Common myeloid progenitor, CD34-positive (primary cell): ENCODE measurements around the gene MUC20.
"Not testable (repeated sequence)": the region's sequence is repeated elsewhere in the genome, so short reads cannot be mapped to it uniquely, and the experiment has no call there.

Experiments used
- CTCF ChIA-PET: fragments of 350-600 bp; sonication (Branson Sonifier 250); formaldehyde crosslinking; loops from one replicate; lab custom pipeline; 2021; ENCODE audit warnings: antibody characterized with exemption; lab: Charles Lee
- POLR2A ChIA-PET: fragments of 350-600 bp; sonication (Branson Sonifier 250); formaldehyde crosslinking; loops from one replicate; lab custom pipeline; 2021; ENCODE audit warnings: antibody characterized with exemption; lab: Charles Lee
- DNase-seq, 3 donors: peaks; one replicate each; pipeline versions ENCODE4 v3.0.0 to v3.0.0-alpha.2; 2013
- H3K27ac ChIP-seq, 2 experiments: 1 replicate in 1 of 2; 2 replicates in 1 of 2; pipeline ENCODE4 v1.7.0; 2013; ENCODE audit warnings: inconsistent platforms in 2 of 2, low read length in 2 of 2, mild to moderate bottlenecking in 2 of 2, low read depth in 1 of 2, moderate library complexity in 1 of 2; ENCODE audit not compliant: severe bottlenecking in 2 of 2, insufficient read depth in 1 of 2, poor library complexity in 1 of 2
- H3K27me3 ChIP-seq, 5 experiments: replicated peaks in 2 of 5; 1 replicate in 3 of 5; 2 replicates in 2 of 5; pipeline versions ENCODE4 v1.6.1 to v1.7.0; 2013; ENCODE audit warnings: low read length in 4 of 5, mild to moderate bottlenecking in 2 of 5, moderate library complexity in 2 of 5, inconsistent platforms in 1 of 5; ENCODE audit not compliant: insufficient read depth in 5 of 5, control insufficient read depth in 4 of 5
- H3K36me3 ChIP-seq, 4 experiments: 1 replicate in 2 of 4; 2 replicates in 2 of 4; pipeline versions ENCODE4 v1.6.1 to v1.7.0; 2013; ENCODE audit warnings: low read length in 3 of 4, control low read depth in 1 of 4, mild to moderate bottlenecking in 1 of 4; ENCODE audit not compliant: control insufficient read depth in 4 of 4, insufficient read depth in 4 of 4
- H3K4me1 ChIP-seq, 4 experiments: 1 replicate in 3 of 4; 2 replicates in 1 of 4; pipeline versions ENCODE4 v1.6.1 to v1.7.1; 2013; ENCODE audit warnings: low read length in 3 of 4, mild to moderate bottlenecking in 3 of 4, control low read depth in 1 of 4, inconsistent platforms in 1 of 4, moderate library complexity in 1 of 4; ENCODE audit not compliant: control insufficient read depth in 4 of 4, insufficient read depth in 4 of 4; ENCODE audit errors: control extremely low read depth in 1 of 4
- H3K4me3 ChIP-seq, 7 experiments: 1 replicate in 4 of 7; 2 replicates in 3 of 7; pipeline versions ENCODE4 v1.5.1 to v1.7.0; 2013; ENCODE audit warnings: mild to moderate bottlenecking in 7 of 7, low read length in 6 of 7, moderate library complexity in 6 of 7, inconsistent platforms in 2 of 7, low read depth in 2 of 7, control low read depth in 1 of 7; ENCODE audit not compliant: insufficient read depth in 4 of 7, control insufficient read depth in 1 of 7; ENCODE audit errors: extremely low read depth in 1 of 7
- H3K9me3 ChIP-seq, 5 experiments: 1 replicate in 4 of 5; 2 replicates in 1 of 5; pipeline versions ENCODE4 v1.6.1 to v1.7.1; 2013; ENCODE audit warnings: low read length in 4 of 5, mild to moderate bottlenecking in 2 of 5, inconsistent platforms in 1 of 5, low read depth in 1 of 5, moderate library complexity in 1 of 5; ENCODE audit not compliant: control insufficient read depth in 4 of 5, insufficient read depth in 2 of 5; ENCODE audit errors: control extremely low read depth in 1 of 5
- WGBS: methylation state at CpG from one replicate; pipeline ENCODE4 v1.1.5; 2013; ENCODE audit not compliant: insufficient coverage; 5-methylcytosine and 5-hydroxymethylcytosine counted together

The MUC20 gene

GRCh38 chr3:195767792-195768191, 47.0 kb downstream of the MUC20 start:
- peaks cover 0 to 13% (median 0%) of the 10 kb centered on the region in 5 experiments for H3K27me3 ChIP-seq
- H3K4me1 ChIP-seq: peaks cover 0 to 7% (median 3%) of the 10 kb centered on the region in 4 experiments
- no peaks in the 10 kb centered on the region for H3K36me3 ChIP-seq
- ChIA-PET CTCF (interaction anchor here (0.5 kb wide), 1 partner anchor 62 kb away, joined by 3 read pairs; no protein-coding TSS in a partner anchor), POLR2A (no interaction called here)
- H3K9me3 ChIP-seq: no peaks in the 10 kb centered on the region
- 96% methylated on average over 6 of the region's 10 CpGs for WGBS
- H3K27ac ChIP-seq: no peak overlapping the region
- no peak overlapping the region for H3K4me3 ChIP-seq
- DNase-seq: no peak

- CTCF ChIA-PET: interaction anchor here (0.5 kb wide), 1 partner anchor 63 kb away, joined by 3 read pairs; no protein-coding TSS in a partner anchor
- H3K27me3 ChIP-seq: peaks cover 0 to 7% (median 0%) of the 10 kb centered on the region in 5 experiments
- WGBS: 84% methylated on average over 6 of the region's 6 CpGs
Observed at GRCh38 chr3:195768414-195768813, 47.6 kb downstream of the MUC20 start.

GRCh38 chr3:195768831-195769303, 48.1 kb downstream of the MUC20 start:
- WGBS: 91% methylated on average over 12 of the region's 17 CpGs

More at GRCh38 chr3:195768414-195768813, 47.6 kb downstream of the MUC20 start:
- DNase-seq: no peak
- H3K27ac ChIP-seq: no peak overlapping the region
- peaks cover 0 to 2% (median under 1%) of the 10 kb centered on the region in 4 experiments for H3K4me1 ChIP-seq
- no peaks in the 10 kb centered on the region for H3K9me3 ChIP-seq
- POLR2A ChIA-PET: no interaction called here
- H3K36me3 ChIP-seq: no peaks in the 10 kb centered on the region
- no peak overlapping the region for H3K4me3 ChIP-seq

GRCh38 chr3:195769551-195769950, 48.8 kb downstream of the MUC20 start:
- POLR2A ChIA-PET: no interaction called here
- 93% methylated on average over 10 of the region's 10 CpGs for WGBS
- Histone ChIP-seq H3K4me1 (no peaks in the 10 kb centered on the region), H3K27me3 (no peaks in the 10 kb centered on the region), H3K4me3 (no peak overlapping the region), H3K27ac (no peak overlapping the region), H3K9me3 (no peaks in the 10 kb centered on the region), H3K36me3 (no peaks in the 10 kb centered on the region)
- DNase-seq: peak in 1 of 3 donors; percentile 67
- CTCF ChIA-PET: no interaction called here

More at GRCh38 chr3:195768831-195769303, 48.1 kb downstream of the MUC20 start:
- Histone ChIP-seq H3K27ac (no peak overlapping the region), H3K36me3 (no peaks in the 10 kb centered on the region), H3K4me3 (no peak overlapping the region), H3K4me1 (no peaks in the 10 kb centered on the region), H3K9me3 (no peaks in the 10 kb centered on the region), H3K27me3 (peaks cover 0 to 3% (median 0%) of the 10 kb centered on the region in 5 experiments)
- DNase-seq: peak in 1 of 3 donors; percentile 28
- CTCF ChIA-PET: no interaction called here
- POLR2A ChIA-PET: no interaction called here

- Histone ChIP-seq H3K27ac (no peak overlapping the region), H3K36me3 (no peaks in the 10 kb centered on the region), H3K27me3 (no peaks in the 10 kb centered on the region), H3K4me1 (no peaks in the 10 kb centered on the region), H3K4me3 (no peak overlapping the region), H3K9me3 (no peaks in the 10 kb centered on the region)
- peak in 2 of 3 donors; percentile 53 to 76 for DNase-seq
- CTCF ChIA-PET: interaction anchor here (0.9 kb wide), 1 partner anchor 9 kb away, joined by 3 read pairs; no protein-coding TSS in a partner anchor
- WGBS: 82% methylated on average over 15 of the region's 16 CpGs
- POLR2A ChIA-PET: no interaction called here
Observed at GRCh38 chr3:195770081-195770840, 49.5 kb downstream of the MUC20 start.

- H3K4me1 ChIP-seq, POLR2A ChIA-PET, H3K27ac ChIP-seq, H3K36me3 ChIP-seq, H3K27me3 ChIP-seq, H3K9me3 ChIP-seq, H3K4me3 ChIP-seq: not testable (repeated sequence)
- peak in 2 of 3 donors; percentile 73 to 90 for DNase-seq
- CTCF ChIA-PET: interaction anchor here (0.9 kb wide), 1 partner anchor 10 kb away, joined by 3 read pairs; no protein-coding TSS in a partner anchor
- 72% methylated on average over 2 of the region's 28 CpGs for WGBS
Observed at GRCh38 chr3:195770841-195771645, 50.3 kb downstream of the MUC20 start.
